Activated T-cell treated with anti-CD3 and anti-CD28 coated beads for 48 hours (primary cell): ENCODE measurements around the gene SLC35A1.

Source experiments
- DNase-seq: peaks from one replicate; pipeline ENCODE4 v3.0.0-alpha.2; 2020; ENCODE audit warnings: low read depth

SLC35A1 gene

DNA sequence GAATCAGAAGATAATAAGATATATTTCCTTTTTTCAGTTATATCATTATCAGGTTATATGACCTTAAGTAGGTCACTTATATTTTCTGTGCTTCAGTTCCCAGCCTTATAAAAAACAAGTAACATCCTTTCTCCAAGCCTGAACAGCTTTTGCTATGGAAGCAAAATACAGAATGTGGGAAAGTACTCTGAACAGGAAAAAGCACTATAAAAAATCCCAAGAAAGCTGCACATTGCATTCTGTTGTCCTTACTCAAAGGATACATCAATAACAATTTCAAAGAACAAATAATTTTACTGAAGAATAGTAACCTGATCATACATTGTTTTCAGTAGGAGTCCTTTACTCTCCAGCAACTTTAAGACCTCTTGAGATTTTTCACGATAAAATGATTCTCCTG, 56.4 kb downstream of the SLC35A1 start:
- no peak for DNase-seq

DNA sequence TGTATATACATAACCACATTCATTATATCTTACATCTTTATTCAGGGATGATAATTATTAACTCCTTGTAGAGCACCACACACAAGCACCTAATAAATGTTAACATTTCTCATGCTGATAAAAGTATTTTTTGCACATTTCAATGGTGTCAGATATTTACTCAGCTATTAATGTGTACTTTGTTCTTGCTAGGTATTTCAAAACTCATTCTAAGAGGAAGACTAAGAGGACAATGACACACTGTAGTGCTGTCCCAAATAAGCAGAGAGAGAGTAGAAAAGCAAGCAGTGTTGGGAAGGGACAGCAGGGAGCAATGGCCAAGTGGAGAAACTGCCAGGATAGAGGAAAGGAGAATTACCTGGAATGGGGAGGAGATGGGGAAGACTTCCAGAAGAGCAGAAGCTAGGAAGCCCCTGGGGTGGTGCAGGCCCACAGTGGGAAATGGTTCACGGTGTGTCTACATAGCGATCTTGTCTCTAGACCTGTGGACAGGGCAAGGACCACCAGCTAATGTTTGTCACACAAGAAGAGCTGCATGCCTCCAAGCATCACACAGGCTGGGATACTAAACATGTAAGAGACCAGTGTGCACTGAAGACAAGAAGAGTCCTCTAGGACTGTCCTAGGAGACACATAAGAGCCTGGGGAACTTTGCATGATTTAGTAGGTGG, 61.7 kb downstream of the SLC35A1 start:
- no peak for DNase-seq

DNA sequence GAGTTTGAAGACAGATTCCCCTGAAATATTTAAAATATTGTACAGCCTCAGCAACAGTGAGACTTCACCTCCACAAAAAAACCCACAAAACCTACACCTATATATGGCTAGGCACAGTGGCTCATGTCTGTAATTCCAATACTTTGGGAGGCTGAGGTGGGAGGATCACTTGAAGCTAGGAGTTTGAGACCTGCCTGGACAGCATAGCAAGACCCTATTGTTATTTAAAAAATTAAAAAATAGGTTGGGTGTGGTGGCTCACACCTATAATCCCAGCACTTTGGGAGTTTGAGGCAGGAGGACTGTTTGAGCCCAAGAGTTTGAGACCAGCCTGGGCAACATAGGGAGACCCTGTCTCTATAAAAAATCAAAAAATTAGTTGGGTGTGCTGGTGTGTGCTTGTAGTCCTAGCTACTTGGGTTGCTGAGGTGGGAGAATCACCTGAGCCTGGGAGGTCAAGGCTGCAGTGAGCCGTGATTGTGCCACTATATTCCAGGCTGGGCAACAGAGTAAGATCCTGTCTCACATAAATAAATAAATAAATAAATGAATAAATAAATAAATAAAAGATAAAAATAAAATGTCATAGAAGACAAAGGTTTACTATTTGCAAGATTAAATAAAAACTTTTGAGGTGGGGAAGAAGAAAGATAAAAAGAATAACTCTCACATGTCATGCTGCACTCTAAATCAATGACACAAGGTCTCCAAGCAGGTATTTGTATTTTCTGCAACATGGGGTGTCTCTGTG, 65.9 kb downstream of the SLC35A1 start:
- no peak for DNase-seq

DNA sequence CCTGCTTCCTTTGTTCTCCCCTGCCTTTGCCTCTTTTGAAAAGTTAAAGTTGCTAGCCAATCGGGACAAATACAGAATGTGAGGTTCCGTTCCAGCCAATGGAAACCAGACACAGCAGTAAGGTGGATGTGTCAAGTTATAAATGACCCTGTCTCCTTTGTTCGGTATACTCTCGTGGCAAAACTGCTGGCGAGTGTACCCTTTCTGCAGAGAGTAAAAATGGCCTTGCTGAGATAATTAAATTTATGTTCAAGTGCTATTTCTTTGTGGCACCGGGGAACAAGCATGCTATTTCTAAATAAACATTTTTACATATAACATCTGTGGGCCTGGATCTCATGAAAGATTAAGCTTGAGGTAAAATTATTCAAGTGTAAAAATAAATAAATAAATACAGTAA, 66.8 kb downstream of the SLC35A1 start:
- DNase-seq: no peak

DNA sequence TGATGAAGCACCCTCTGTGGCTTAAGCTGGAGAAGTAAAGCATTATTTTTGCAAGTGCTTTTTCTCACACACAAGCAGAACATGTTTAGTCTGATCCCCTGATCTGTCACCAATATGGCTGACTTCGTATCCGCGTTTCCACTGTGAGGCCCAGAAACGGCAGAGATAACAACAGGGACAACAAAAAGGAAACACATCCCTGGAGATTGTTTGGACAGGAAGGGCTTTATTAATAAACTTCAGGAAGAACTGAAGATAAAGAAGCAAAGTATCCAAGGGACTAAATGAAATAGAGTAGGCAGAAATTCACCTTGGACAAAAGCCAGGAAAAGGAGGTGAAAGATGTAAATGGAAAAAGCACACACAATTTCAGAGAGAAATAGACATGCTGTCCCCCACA, 67.8 kb downstream of the SLC35A1 start:
- DNase-seq: no peak

DNA sequence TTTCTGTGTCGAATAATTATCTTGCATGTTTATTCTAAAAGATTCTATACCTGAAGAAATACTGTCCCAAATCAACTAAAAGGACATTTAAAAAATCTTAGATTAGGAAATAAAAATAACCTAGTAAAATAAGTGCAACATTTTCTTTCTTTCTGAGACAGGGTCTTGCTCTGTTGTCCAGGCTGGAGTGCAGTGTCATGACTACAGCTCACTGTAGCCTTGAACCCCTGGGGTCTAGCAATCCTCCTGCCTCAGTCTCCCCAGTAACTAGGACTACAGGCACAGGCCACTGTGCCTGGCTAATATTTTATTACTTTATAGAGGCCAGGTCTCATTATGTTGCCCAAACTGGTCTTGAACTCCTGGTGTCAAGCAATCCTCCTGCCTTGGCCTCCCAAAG, 68.3 kb downstream of the SLC35A1 start:
- no peak for DNase-seq

DNA sequence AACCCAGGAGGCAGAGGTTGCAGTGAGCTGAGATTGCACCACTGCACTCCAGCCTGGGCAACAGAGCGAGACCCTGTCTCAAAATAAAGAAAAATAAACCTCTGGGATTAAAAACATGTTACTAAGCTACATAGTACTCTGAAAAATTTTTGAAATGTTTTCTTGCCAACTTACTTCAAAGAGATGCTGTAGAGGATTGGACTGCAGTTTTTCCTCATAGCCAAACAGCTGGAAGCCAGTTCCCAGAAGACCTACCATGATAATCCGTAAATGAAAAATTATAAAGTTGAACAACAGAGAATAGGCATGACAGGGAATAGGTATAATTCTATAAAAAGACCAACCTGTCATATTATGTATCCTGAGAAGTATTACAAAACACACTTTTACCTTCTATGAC, 69.0 kb downstream of the SLC35A1 start:
- no peak for DNase-seq

DNA sequence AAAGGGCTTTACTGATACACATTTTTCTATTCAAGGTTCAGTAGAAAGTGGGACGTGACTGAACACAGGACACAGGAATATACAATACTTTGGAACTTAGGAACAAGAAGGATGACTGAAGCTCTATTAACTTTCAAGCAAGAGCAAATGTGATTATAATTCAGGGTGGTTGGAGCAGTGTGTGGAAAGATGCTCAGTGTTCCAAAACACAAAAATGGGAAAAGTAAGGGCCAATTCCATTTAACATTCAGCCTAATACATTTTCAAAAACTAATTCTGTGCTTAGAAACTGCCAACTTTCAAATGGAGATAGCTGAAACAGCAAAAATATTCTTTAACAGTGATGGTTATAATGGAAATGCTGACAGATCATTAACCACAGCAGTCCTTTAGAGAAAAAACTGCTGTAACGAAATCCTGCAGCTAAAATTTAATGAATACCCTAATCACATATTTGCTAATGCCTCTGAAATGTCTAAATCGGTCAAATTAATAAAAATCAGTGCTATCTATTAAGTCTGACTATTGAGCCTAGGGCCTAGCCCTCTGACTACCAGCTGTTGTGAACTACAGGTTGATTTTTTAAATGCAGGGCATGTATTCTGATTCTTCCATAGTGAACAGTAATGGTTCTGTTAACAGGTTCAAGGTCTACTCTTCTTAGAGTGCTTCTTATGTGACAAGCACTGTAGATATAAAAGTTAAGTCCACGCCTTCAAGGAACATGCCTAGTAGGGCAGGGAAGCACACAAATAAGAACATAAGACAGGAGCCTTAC, 71.1 kb downstream of the SLC35A1 start:
- DNase-seq: no peak

DNA sequence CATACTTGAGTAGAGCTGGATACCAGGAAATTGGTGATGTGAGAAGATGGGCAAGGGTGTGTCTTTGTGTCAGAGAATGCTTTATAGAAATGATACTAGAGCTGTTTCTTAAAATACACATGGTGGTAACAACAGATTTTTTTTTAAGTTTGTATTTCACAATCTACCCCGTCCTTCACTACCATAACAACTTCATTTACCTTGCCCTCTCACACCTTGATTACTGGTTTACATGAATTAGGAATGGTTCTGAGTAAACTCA, 71.6 kb downstream of the SLC35A1 start:
- DNase-seq: no peak

DNA sequence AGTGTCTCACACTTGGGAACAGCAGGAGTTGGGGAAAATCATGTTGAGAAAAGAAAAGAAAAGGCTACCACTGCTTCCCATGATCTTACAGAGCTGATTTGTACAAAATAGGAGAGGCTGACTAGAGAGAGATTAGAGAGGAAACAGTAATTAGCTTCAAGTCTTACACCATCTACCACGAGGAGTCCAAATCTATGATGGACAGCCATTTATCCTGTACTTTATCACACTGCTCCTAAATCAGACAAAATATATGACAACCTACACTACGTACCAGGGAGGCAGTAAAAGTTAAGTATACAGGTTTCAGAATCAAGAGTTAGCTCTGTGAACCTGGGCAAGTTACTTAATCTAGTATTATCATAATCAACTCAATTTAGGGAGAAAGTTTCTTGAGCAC, 79.0 kb downstream of the SLC35A1 start:
- no peak for DNase-seq

DNA sequence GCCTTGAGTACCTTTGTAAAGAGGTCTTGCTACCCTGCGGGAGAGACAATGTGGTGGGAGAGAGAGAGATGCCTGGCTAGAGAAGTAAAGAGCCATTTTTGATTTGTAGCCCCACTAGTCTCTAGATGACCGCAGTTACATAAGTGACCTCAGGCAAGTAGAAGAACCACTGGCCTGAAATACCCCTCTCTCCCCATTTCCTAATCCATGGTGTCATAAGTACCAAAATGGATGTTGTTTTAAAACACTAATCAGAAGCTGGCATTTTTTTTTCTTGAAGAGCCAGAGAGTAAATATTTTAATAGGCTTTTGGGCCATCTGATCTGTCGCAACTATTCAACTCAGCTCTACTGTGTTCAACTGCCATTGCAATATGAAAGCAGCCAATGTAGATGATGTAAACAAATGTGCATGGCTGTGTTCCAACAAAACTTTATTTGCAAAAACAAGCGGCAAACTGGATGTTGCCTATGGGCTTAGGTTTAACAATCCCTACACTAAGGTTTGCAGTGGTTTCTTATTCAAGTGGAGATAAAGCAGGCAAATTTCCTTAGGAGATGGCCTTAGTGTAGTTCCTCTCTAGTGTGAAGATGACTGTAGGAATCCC, 80.5 kb downstream of the SLC35A1 start:
- DNase-seq: no peak

DNA sequence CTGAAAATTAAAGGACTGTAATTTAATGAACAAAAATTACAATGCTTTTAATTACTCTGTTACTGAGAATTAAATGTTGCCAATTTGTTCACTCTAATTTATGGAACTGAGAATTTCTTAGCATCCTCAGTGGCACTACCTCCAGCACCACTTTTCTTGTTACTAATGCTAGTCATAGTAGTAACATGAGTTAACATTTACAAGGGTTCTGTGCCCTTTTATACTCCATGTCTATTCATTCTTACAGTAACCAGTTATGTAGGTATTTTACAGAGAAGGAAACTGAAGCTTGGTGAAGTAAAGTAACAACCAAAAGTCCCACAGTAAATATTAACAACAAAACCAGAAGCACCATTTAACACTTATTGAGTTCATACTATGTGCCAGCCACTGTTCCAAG, 82.7 kb downstream of the SLC35A1 start:
- DNase-seq: no peak

DNA sequence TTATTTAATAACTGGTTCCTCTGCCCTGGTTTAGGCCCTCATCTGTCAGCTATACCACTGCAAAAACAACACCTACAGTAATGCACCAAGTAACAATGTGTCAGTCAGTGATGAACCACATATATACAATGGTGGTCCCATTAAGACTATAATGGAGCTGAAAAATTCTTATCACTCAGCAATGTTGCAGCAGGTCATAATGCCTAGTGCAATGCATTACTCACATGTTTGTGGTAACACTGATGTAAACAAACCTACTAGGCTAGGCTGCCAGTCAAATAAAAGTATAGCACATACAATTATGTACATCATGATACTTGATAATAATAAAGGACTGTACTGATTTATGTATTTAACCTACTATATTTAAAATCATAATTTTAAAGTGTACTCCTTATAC, 85.7 kb downstream of the SLC35A1 start:
- DNase-seq: no peak

DNA sequence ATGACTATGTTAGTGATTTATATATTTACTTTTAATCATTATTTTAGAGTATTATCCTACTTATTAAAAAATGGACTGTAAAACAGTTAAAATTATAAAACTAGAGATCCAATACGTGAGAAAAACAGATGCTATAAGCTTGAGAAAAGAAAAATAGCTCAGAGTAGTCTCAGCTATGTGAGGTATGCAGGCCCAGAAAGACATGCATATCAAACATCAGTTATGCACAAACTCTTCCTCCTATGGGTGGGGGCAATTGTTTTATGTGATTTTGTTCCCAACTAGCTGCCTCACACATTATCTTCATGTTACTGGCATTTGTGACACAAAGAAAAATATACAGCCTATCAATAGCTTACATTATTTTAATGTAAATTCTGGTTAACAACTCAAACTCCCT, 88.2 kb downstream of the SLC35A1 start:
- DNase-seq: no peak
